Uterus (tissue), 2 donors: ENCODE data around the gene IFNL4.
"Not testable (repeated sequence)": the region's sequence is repeated elsewhere in the genome, so short reads cannot be mapped to it uniquely, and the experiment has no call there.

Experiments used
- POLR2A ChIP-seq, 2 donors: fragments of 450-650 bp; IDR thresholded peaks; one replicate each; pipeline ENCODE4 v1.6.1; 2016; ENCODE audit warnings: antibody characterized with exemption in 2 of 2, mild to moderate bottlenecking in 1 of 2, moderate library complexity in 1 of 2
- TF ChIP-seq, protein P1 (sequence below), 4 experiments: fragments of 200-600 bp in 2 of 4; fragments of 450-650 bp in 2 of 4; sonication (generic) in 2 of 4; IDR thresholded peaks; one replicate each; pipeline ENCODE4 v1.5.1; 2016 to 2019; ENCODE audit warnings: antibody characterized with exemption in 4 of 4, mild to moderate bottlenecking in 2 of 4, moderate library complexity in 1 of 4

GRCh38 chr19:39273859-39274258 lies 25.2 kb upstream of the IFNL4 start:
- TF ChIP-seq, protein P1, sequence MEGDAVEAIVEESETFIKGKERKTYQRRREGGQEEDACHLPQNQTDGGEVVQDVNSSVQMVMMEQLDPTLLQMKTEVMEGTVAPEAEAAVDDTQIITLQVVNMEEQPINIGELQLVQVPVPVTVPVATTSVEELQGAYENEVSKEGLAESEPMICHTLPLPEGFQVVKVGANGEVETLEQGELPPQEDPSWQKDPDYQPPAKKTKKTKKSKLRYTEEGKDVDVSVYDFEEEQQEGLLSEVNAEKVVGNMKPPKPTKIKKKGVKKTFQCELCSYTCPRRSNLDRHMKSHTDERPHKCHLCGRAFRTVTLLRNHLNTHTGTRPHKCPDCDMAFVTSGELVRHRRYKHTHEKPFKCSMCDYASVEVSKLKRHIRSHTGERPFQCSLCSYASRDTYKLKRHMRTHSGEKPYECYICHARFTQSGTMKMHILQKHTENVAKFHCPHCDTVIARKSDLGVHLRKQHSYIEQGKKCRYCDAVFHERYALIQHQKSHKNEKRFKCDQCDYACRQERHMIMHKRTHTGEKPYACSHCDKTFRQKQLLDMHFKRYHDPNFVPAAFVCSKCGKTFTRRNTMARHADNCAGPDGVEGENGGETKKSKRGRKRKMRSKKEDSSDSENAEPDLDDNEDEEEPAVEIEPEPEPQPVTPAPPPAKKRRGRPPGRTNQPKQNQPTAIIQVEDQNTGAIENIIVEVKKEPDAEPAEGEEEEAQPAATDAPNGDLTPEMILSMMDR (IDR thresholded peaks at IDR 0.05) = not testable (repeated sequence)
- TF ChIP-seq POLR2A (IDR thresholded peaks at IDR 0.05) = not testable (repeated sequence)
